Osteocyte (in vitro differentiated cells): ENCODE measurements around the gene CUTA. TPM values are rescaled to one million over a fixed set of nuclear protein-coding genes. Genes with fewer than 3 reads are reported as not detected.
"Not testable (repeated sequence)": the region's sequence is repeated elsewhere in the genome, so short reads cannot be mapped to it uniquely, and the experiment has no call there.

Experiments
- DNase-seq: peaks from one replicate; pipeline ENCODE4 v3.0.0; 2021; ENCODE audit warnings: mixed read lengths; ENCODE audit not compliant: unreplicated experiment; ENCODE audit errors: extremely low spot score
- H3K27ac Mint-ChIP-seq: one replicate; pipeline ENCODE4 v1.8.0; 2021; ENCODE audit warnings: mild to moderate bottlenecking, mixed read lengths; ENCODE audit not compliant: unreplicated experiment
- H3K27me3 Mint-ChIP-seq: one replicate; pipeline ENCODE4 v1.8.0; 2021; ENCODE audit warnings: mixed read lengths; ENCODE audit not compliant: unreplicated experiment
- H3K36me3 Mint-ChIP-seq: one replicate; pipeline ENCODE4 v1.8.0; 2021; ENCODE audit warnings: mixed read lengths; ENCODE audit not compliant: unreplicated experiment
- H3K4me1 Mint-ChIP-seq: one replicate; pipeline ENCODE4 v1.8.0; 2021; ENCODE audit warnings: mixed read lengths; ENCODE audit not compliant: unreplicated experiment
- H3K4me3 Mint-ChIP-seq: one replicate; pipeline ENCODE4 v1.8.0; 2021; ENCODE audit warnings: mild to moderate bottlenecking, moderate library complexity, mixed read lengths; ENCODE audit not compliant: unreplicated experiment
- H3K9me3 Mint-ChIP-seq: one replicate; pipeline ENCODE4 v1.8.0; 2021; ENCODE audit warnings: mixed read lengths; ENCODE audit not compliant: unreplicated experiment
- total RNA-seq: library from RNA; stranded (reverse); gene quantifications from 2 replicates; pipeline ENCODE4 v1.2.1, GENCODE V29; 2021
- TF ChIP-seq, protein P1 (sequence below): fragments of 200-600 bp; sonication (generic); IDR thresholded peaks from 2 replicates; pipeline ENCODE4 v1.5.0; 2021; ENCODE audit warnings: antibody characterized with exemption, mild to moderate bottlenecking, moderate library complexity

CUTA gene
- total RNA-seq, 1 donor from 2014 or later = 302 TPM

DNA sequence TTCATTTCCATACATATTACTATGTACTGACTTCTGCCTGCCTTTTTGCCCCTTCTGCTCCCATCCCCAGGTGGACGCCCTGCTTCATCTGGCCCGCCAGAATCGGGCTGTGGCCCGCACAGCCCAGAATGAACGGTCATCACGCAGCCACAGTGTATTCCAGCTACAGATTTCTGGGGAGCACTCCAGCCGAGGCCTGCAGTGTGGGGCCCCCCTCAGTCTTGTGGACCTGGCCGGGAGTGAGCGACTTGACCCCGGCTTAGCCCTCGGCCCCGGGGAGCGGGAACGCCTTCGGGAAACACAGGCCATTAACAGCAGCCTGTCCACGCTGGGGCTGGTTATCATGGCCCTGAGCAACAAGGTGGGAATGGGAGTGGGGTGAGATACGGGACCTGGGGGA lies 11.8 kb downstream of the CUTA start:
- no peak overlapping the region for H3K4me3 Mint-ChIP-seq
- peak overlapping the region; percentile 31 for H3K27ac Mint-ChIP-seq
- no peak for DNase-seq
- TF ChIP-seq, protein P1, sequence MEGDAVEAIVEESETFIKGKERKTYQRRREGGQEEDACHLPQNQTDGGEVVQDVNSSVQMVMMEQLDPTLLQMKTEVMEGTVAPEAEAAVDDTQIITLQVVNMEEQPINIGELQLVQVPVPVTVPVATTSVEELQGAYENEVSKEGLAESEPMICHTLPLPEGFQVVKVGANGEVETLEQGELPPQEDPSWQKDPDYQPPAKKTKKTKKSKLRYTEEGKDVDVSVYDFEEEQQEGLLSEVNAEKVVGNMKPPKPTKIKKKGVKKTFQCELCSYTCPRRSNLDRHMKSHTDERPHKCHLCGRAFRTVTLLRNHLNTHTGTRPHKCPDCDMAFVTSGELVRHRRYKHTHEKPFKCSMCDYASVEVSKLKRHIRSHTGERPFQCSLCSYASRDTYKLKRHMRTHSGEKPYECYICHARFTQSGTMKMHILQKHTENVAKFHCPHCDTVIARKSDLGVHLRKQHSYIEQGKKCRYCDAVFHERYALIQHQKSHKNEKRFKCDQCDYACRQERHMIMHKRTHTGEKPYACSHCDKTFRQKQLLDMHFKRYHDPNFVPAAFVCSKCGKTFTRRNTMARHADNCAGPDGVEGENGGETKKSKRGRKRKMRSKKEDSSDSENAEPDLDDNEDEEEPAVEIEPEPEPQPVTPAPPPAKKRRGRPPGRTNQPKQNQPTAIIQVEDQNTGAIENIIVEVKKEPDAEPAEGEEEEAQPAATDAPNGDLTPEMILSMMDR = no peak
- H3K27me3 Mint-ChIP-seq = no peaks in the 10 kb centered on the region
- no peaks in the 10 kb centered on the region for H3K36me3 Mint-ChIP-seq
- no peaks in the 10 kb centered on the region for H3K9me3 Mint-ChIP-seq
- H3K4me1 Mint-ChIP-seq = peaks cover 5% of the 10 kb centered on the region

DNA sequence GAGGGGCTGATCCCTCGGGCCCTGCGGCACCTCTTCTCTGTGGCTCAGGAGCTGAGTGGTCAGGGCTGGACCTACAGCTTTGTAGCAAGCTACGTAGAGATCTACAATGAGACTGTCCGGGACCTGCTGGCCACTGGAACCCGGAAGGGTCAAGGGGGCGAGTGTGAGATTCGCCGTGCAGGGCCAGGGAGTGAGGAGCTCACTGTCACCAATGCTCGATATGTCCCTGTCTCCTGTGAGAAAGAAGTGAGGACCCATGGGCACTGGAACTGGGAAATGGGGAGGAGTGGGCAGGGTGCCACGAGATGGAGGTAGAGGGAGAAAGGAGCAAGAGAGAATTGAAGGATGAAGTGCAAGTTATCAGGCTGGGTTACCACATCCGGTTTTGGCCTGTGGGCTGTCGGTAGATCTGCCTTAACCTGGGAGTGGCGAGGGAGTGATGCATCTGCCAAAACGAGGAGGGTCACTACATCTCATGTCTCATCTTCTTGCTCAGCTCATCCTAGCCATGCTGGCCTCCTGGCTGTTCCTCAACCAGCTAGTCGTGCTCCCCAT lies 12.4 kb downstream of the CUTA start:
- no peak overlapping the region for H3K27ac Mint-ChIP-seq
- H3K27me3 Mint-ChIP-seq = no peaks in the 10 kb centered on the region
- H3K9me3 Mint-ChIP-seq = no peaks in the 10 kb centered on the region
- TF ChIP-seq, protein P1 = no peak
- no peaks in the 10 kb centered on the region for H3K36me3 Mint-ChIP-seq
- H3K4me1 Mint-ChIP-seq = peaks cover 5% of the 10 kb centered on the region
- no peak for DNase-seq
- H3K4me3 Mint-ChIP-seq = no peak overlapping the region

DNA sequence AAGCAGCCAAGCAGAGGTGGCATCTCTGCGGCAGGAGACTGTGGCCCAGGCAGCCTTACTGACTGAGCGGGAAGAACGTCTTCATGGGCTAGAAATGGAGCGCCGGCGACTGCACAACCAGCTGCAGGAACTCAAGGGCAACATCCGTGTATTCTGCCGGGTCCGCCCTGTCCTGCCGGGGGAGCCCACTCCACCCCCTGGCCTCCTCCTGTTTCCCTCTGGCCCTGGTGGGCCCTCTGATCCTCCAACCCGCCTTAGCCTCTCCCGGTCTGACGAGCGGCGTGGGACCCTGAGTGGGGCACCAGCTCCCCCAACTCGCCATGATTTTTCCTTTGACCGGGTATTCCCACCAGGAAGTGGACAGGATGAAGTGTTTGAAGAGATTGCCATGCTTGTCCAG lies 13.0 kb downstream of the CUTA start:
- H3K27ac Mint-ChIP-seq = peak overlapping the region; percentile 56
- H3K27me3 Mint-ChIP-seq = no peaks in the 10 kb centered on the region
- TF ChIP-seq, protein P1 = no peak
- no peaks in the 10 kb centered on the region for H3K9me3 Mint-ChIP-seq
- no peak overlapping the region for H3K4me3 Mint-ChIP-seq
- H3K4me1 Mint-ChIP-seq = peaks cover 2% of the 10 kb centered on the region
- no peaks in the 10 kb centered on the region for H3K36me3 Mint-ChIP-seq
- DNase-seq = no peak

DNA sequence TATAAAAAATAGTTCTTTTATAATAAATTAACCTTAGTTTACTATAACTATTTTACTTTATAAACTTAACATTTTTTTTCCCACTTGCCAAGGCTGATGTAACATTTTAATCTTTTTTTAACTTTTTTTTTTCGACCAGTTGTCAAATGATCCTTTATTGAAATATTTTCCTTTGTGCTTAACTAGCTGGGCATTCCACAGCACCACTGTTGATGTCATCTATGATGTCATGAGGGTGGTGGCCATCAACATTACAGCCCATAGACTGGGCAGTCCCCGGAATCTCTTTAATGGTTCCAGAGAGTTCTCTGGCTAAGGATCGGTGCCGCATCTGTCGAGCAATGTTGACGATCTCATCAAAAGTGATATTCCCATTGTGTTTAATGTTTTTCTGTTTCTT lies 18.0 kb downstream of the CUTA start:
- H3K27me3 Mint-ChIP-seq, H3K36me3 Mint-ChIP-seq, H3K4me1 Mint-ChIP-seq, H3K4me3 Mint-ChIP-seq, DNase-seq, H3K27ac Mint-ChIP-seq, H3K9me3 Mint-ChIP-seq: not testable (repeated sequence)

DNA sequence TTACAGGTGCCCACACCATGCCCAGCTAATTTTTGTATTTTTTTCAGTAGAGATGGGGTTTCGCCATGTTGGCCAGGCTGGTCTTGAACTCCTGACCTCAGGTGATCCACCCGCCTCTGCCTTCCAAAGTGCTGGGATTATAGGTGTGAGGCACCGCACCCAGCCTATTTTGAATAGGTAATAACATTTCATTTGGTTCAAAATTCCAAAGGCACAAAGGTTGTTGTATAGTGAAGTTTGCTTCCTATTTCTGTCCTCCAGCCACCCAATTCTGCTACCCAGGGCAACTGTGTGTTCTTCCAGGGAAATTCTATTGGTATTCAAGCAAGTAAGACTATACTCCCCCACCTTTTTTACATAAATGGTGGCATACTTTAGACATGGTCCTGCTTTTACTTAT lies 19.3 kb downstream of the CUTA start:
- H3K27me3 Mint-ChIP-seq, DNase-seq, H3K9me3 Mint-ChIP-seq, H3K4me3 Mint-ChIP-seq, H3K36me3 Mint-ChIP-seq, H3K27ac Mint-ChIP-seq: not testable (repeated sequence)
- peaks cover 13% of the 10 kb centered on the region for H3K4me1 Mint-ChIP-seq

DNA sequence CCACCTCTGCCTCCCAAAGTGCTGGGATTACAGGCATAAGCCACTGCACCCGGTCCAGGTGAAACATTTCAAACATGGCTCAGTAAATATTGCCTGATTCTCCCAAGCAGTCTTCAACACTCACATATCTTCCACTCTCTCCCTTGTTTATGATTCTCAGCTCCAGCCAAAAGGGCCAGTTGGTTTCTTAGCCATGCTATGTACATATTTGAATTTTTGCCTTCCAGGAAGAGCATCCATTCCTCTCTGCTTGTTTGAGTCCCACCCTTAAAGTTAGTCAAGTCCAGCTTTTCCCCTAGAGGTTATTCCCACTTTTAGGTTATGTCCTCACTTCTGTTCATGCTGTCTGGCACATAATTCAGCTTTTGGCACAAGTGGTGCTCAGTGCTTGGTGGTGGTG lies 20.4 kb downstream of the CUTA start:
- Mint-ChIP-seq H3K4me3 (no peak overlapping the region), H3K36me3 (no peaks in the 10 kb centered on the region), H3K27me3 (no peaks in the 10 kb centered on the region), H3K27ac (peak overlapping the region; percentile 39), H3K4me1 (peaks cover 20% of the 10 kb centered on the region), H3K9me3 (no peaks in the 10 kb centered on the region)
- no peak for DNase-seq
- TF ChIP-seq, protein P1 = no peak
